CD14-positive monocyte (primary cell): ENCODE data around the gene TPD52L1. TPM values are rescaled to one million over a fixed set of nuclear protein-coding genes. Genes with fewer than 3 reads are reported as not detected.

Source experiments
- DNase-seq, 3 donors: peaks; one replicate each; pipeline ENCODE4 v3.0.0-alpha.2; 2011 to 2022
- H2AFZ ChIP-seq: 2 replicates; pipeline ENCODE4 v1.6.0; 2012; ENCODE audit warnings: mild to moderate bottlenecking, low read depth, low read length, inconsistent platforms; ENCODE audit not compliant: insufficient read depth, poor library complexity, severe bottlenecking
- H3K27ac ChIP-seq, 2 donors: 1 replicate in 1 of 2; 2 replicates in 1 of 2; pipeline ENCODE4 v1.5.1; 2012 to 2013; ENCODE audit warnings: low read length in 2 of 2, control low read depth in 1 of 2, inconsistent platforms in 1 of 2, low read depth in 1 of 2, mild to moderate bottlenecking in 1 of 2
- H3K27me3 ChIP-seq, 2 donors: one replicate each; pipeline versions ENCODE4 v1.6.0 to v1.6.1; 2011 to 2013; ENCODE audit warnings: low read length in 2 of 2; ENCODE audit not compliant: control insufficient read depth in 2 of 2, insufficient read depth in 2 of 2
- H3K36me3 ChIP-seq, 2 donors: replicated peaks in 1 of 2; 1 replicate in 1 of 2; 2 replicates in 1 of 2; pipeline versions ENCODE4 v1.5.1 to v1.6.1; 2012 to 2013; ENCODE audit warnings: low read length in 2 of 2, control low read depth in 1 of 2, inconsistent platforms in 1 of 2, mild to moderate bottlenecking in 1 of 2; ENCODE audit not compliant: insufficient read depth in 2 of 2, control insufficient read depth in 1 of 2
- H3K4me1 ChIP-seq, 2 donors: 1 replicate in 1 of 2; 2 replicates in 1 of 2; pipeline versions ENCODE4 v1.5.1 to v1.6.1; 2012 to 2013; ENCODE audit warnings: low read length in 2 of 2, control low read depth in 1 of 2, inconsistent platforms in 1 of 2, mild to moderate bottlenecking in 1 of 2, moderate library complexity in 1 of 2; ENCODE audit not compliant: insufficient read depth in 2 of 2, control insufficient read depth in 1 of 2
- H3K4me2 ChIP-seq: replicated peaks from 2 replicates; pipeline ENCODE3; 2012; ENCODE audit warnings: low read length, moderate library complexity, mild to moderate bottlenecking; ENCODE audit not compliant: poor library complexity, severe bottlenecking; ENCODE audit errors: extremely low read depth
- H3K4me3 ChIP-seq, 3 experiments: fragments of 200-600 bp in 1 of 3; sonication (generic) in 1 of 3; replicated peaks in 1 of 3; 1 replicate in 2 of 3; 2 replicates in 1 of 3; pipeline ENCODE4 v1.5.1; 2011 to 2013; ENCODE audit warnings: low read length in 3 of 3, mild to moderate bottlenecking in 3 of 3, control low read depth in 2 of 3, low read depth in 2 of 3, inconsistent platforms in 1 of 3, moderate library complexity in 1 of 3
- H3K79me2 ChIP-seq: 2 replicates; pipeline ENCODE4 v1.6.0; 2012; ENCODE audit warnings: mild to moderate bottlenecking, control low read depth, inconsistent platforms, low read length, moderate library complexity; ENCODE audit not compliant: insufficient read depth
- H3K9ac ChIP-seq: 2 replicates; pipeline ENCODE4 v1.6.0; 2017; ENCODE audit warnings: low read length, mild to moderate bottlenecking; ENCODE audit not compliant: insufficient read depth, poor library complexity, severe bottlenecking
- H3K9me3 ChIP-seq, 2 donors: replicated peaks in 1 of 2; 1 replicate in 1 of 2; 2 replicates in 1 of 2; pipeline versions ENCODE4 v1.5.1 to v1.6.1; 2012 to 2013; ENCODE audit warnings: low read length in 2 of 2, control low read depth in 1 of 2; ENCODE audit not compliant: control insufficient read depth in 1 of 2, insufficient read depth in 1 of 2
- H4K20me1 ChIP-seq: 2 replicates; pipeline ENCODE4 v1.6.0; 2012; ENCODE audit warnings: mild to moderate bottlenecking, low read length, control low read depth, moderate library complexity; ENCODE audit not compliant: insufficient read depth
- H3K27ac Mint-ChIP-seq, 7 donors: one replicate each; pipeline ENCODE4 v1.8.0; 2020; ENCODE audit warnings: mild to moderate bottlenecking in 7 of 7, mixed read lengths in 7 of 7, moderate library complexity in 6 of 7, inconsistent platforms in 2 of 7
- H3K27me3 Mint-ChIP-seq, 3 donors: one replicate each; pipeline ENCODE4 v1.8.0; 2021 to 2022; ENCODE audit warnings: low read depth in 3 of 3, mild to moderate bottlenecking in 3 of 3, mixed read lengths in 3 of 3, moderate library complexity in 3 of 3, inconsistent platforms in 1 of 3
- H3K36me3 Mint-ChIP-seq, 2 donors: one replicate each; pipeline ENCODE4 v1.8.0; 2020; ENCODE audit warnings: mixed read lengths in 2 of 2, inconsistent platforms in 1 of 2, mild to moderate bottlenecking in 1 of 2
- H3K4me1 Mint-ChIP-seq: one replicate; pipeline ENCODE4 v1.8.0; 2020; ENCODE audit warnings: mild to moderate bottlenecking, mixed read lengths
- H3K4me3 Mint-ChIP-seq, 2 donors: one replicate each; pipeline ENCODE4 v1.8.0; 2020; ENCODE audit warnings: mild to moderate bottlenecking in 2 of 2, mixed read lengths in 2 of 2, moderate library complexity in 1 of 2
- H3K9me3 Mint-ChIP-seq, 7 donors: one replicate each; pipeline ENCODE4 v1.8.0; 2020 to 2022; ENCODE audit warnings: mixed read lengths in 7 of 7, mild to moderate bottlenecking in 6 of 7, moderate library complexity in 6 of 7, inconsistent platforms in 2 of 7
- CTCF ChIP-seq: fragments of 200-600 bp; IDR thresholded peaks from one replicate; pipeline ENCODE4 v1.8.0; 2022; ENCODE audit warnings: antibody characterized with exemption, mild to moderate bottlenecking
- WGBS: methylation state at CpG from one replicate; pipeline ENCODE4 v1.1.5; 2013; ENCODE audit warnings: missing lambda C conversion rate; ENCODE audit not compliant: insufficient coverage; 5-methylcytosine and 5-hydroxymethylcytosine counted together
- intact Hi-C, 2 donors: fragments of 100-400 bp; cut with micrococcal nuclease; formaldehyde crosslinking; loops; one replicate each; pipeline versions ENCODE4 v1.15.0 to v1.15.1; 2023
- polyA plus RNA-seq, 3 donors: library from polyadenylated mRNA; depleted of rRNA in 1 of 3; unstranded in 2 of 3; stranded (reverse) in 1 of 3; fragments of 300-500 nt in 2 of 3; fragments of >200 nt in 1 of 3; fragmentation: Illumina TruSeq in 2 of 3; gene quantifications; 1 replicate in 2 of 3; 2 replicates in 1 of 3; pipeline ENCODE4 v1.2.3, GENCODE V29; 2012 to 2021

Gene TPD52L1
- polyA plus RNA-seq, 3 donors: not detected

DNA sequence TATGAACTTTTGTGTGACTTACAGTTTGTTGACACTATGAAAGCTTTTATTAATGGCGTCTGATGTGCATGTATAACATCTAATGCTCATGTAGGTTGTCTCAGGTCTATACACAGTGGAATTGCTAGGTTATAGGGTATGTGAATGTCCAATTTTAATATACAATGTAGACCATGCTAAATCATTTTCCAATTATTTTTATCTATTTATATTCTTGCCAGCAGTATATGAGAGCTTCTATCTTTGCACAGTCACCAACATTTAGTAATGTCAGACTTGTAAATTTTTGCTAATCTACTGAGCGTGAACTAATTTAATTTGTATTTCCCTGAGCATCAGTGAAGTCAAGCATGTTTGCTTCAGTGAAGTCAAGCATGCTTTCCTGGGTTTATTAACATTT lies 64.4 kb downstream of the TPD52L1 start:
- Histone ChIP-seq H3K36me3 (no peaks in the 10 kb centered on the region), H3K27me3 (no peaks in the 10 kb centered on the region), H2AFZ (no peak overlapping the region), H3K79me2 (no peaks in the 10 kb centered on the region), H3K27ac (no peak overlapping the region), H4K20me1 (no peaks in the 10 kb centered on the region), H3K4me2 (no peak overlapping the region), H3K4me1 (no peaks in the 10 kb centered on the region), H3K9me3 (no peaks in the 10 kb centered on the region), H3K4me3 (no peak overlapping the region), H3K9ac (no peak overlapping the region)
- H3K36me3 Mint-ChIP-seq: no peaks in the 10 kb centered on the region
- H3K27ac Mint-ChIP-seq: no peak overlapping the region
- intact Hi-C loops: no loop called here
- H3K4me3 Mint-ChIP-seq: no peak overlapping the region
- no peaks in the 10 kb centered on the region for H3K4me1 Mint-ChIP-seq
- peaks cover 0 to 2% (median 2%) of the 10 kb centered on the region in 3 donors for H3K27me3 Mint-ChIP-seq
- WGBS: no CpG with 5 or more reads among the region's 2 CpGs
- no peak for TF ChIP-seq CTCF
- no peak for DNase-seq
- H3K9me3 Mint-ChIP-seq: no peaks in the 10 kb centered on the region

- H3K4me3 Mint-ChIP-seq: no peak overlapping the region
- intact Hi-C loops: no loop called here
- H3K4me1 Mint-ChIP-seq: no peaks in the 10 kb centered on the region
- Histone ChIP-seq H3K79me2 (no peaks in the 10 kb centered on the region), H3K4me2 (no peak overlapping the region), H3K9me3 (no peaks in the 10 kb centered on the region), H3K4me1 (no peaks in the 10 kb centered on the region), H3K27me3 (no peaks in the 10 kb centered on the region), H3K36me3 (no peaks in the 10 kb centered on the region), H4K20me1 (no peaks in the 10 kb centered on the region), H3K9ac (no peak overlapping the region), H2AFZ (no peak overlapping the region), H3K4me3 (no peak overlapping the region), H3K27ac (no peak overlapping the region)
- H3K27me3 Mint-ChIP-seq: peaks cover 0 to 2% (median 0%) of the 10 kb centered on the region in 3 donors
- H3K27ac Mint-ChIP-seq: no peak overlapping the region
- no peaks in the 10 kb centered on the region for H3K9me3 Mint-ChIP-seq
- no peak for DNase-seq
- WGBS: 89% methylated on average over 3 of the region's 5 CpGs
- no peak for TF ChIP-seq CTCF
- H3K36me3 Mint-ChIP-seq: no peaks in the 10 kb centered on the region
Measured at GRCh38 chr6:125219361-125219895, 65.9 kb downstream of the TPD52L1 start.
